ENCODE measurements around the gene CTTNBP2. TPM values are rescaled to one million over a fixed set of nuclear protein-coding genes. Genes with fewer than 3 reads are reported as not detected.

CTTNBP2 gene
- total and polyA plus RNA-seq, 2 of the 13 experiments (the other 11 are each of a cell fraction or from before 2014, with no cell fraction given): not detected

DNA sequence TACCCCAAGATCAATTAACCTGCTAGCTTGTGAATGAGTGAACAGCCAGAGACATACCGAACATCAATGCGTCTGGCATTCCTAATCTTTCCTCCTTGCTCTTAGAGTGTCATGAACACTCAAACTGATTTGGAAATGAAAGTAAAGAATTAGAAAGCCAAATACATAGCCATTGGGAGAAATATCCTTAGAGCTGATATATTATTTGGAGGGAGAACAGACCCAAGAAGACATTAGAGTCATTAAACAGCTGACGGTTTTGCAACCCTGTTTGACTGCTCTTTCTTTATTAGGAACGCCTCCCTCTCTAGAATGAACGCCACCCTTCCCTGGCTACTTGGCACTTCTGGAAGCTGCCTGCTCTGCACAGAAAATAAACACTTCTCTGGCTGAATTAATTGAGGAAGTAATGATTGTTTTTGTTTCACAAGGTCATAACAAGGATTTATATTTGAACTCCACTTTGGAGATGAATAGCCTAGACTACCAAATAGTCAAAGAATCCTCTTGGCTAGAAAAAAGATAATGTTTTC, 42.8 kb downstream of the CTTNBP2 start:
- TF ChIP-seq, protein P1, sequence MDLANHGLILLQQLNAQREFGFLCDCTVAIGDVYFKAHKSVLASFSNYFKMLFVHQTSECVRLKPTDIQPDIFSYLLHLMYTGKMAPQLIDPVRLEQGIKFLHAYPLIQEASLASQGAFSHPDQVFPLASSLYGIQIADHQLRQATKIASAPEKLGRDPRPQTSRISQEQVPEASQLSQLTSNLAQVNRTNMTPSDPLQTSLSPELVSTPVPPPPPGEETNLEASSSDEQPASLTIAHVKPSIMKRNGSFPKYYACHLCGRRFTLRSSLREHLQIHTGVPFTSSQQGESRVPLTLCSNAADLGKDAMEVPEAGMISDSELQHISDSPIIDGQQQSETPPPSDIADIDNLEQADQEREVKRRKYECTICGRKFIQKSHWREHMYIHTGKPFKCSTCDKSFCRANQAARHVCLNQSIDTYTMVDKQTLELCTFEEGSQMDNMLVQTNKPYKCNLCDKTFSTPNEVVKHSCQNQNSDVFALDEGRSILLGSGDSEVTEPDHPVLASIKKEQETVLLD (CRISPR knock-in tag; IDR thresholded peaks at IDR 0.05; ENCODE audit: low read depth): no peak
- no peak for TF ChIP-seq ZSCAN21 (CRISPR knock-in tag; IDR thresholded peaks at IDR 0.05; ENCODE audit: borderline replicate concordance)
- WGBS (ENCODE audit: low lambda C conversion rate): 19% methylated on average over 5 of the region's 5 CpGs
- H3K79me2 ChIP-seq (ENCODE audit: insufficient read depth, low read length): no peaks in the 10 kb centered on the region
- ATAC-seq (no peak), DNase-seq (ENCODE audit: low spot score) (no peak), FAIRE-seq (no peak)
- H3K4me1 ChIP-seq (ENCODE audit: insufficient read depth, low read length): no peaks in the 10 kb centered on the region
- no peak overlapping the region for H3K4me2 ChIP-seq (ENCODE audit: low read depth, low read length)
- no peaks in the 10 kb centered on the region for H4K20me1 ChIP-seq (ENCODE audit: insufficient read depth, low read length)
- in situ Hi-C loops (cut with HindIII; ENCODE audit: extremely low pct_ligation_motif_present, low pct_unique_long_range_greater_than_20kb) (no loop called here), intact Hi-C loops (cut with micrococcal nuclease; ENCODE audit: unreplicated experiment) (no loop called here)
- H3K36me3 ChIP-seq (replicated peaks in 1 of 2; ENCODE audit: control insufficient read depth in 1 of 2, insufficient read depth in 2 of 2, low read length in 2 of 2): no peaks in the 10 kb centered on the region
- no peaks in the 10 kb centered on the region for H3K9me3 ChIP-seq (ENCODE audit: low read length)
- no peak overlapping the region for H3K4me3 ChIP-seq (replicated peaks in 1 of 3; ENCODE audit: insufficient read depth in 1 of 3, low read depth in 2 of 3, low read length in 3 of 3)
- no peaks in the 10 kb centered on the region for H3K27me3 ChIP-seq (ENCODE audit: control insufficient read depth in 1 of 2, insufficient read depth in 2 of 2, low read length in 2 of 2)
- POLR2A ChIA-PET: no interaction called here
- BruUV-seq (replicated peaks): no TSS peak
- CTCF ChIA-PET (ENCODE audit: low intra/inter-chr PET ratio, low total read pairs): no interaction called here
- H3K27ac ChIP-seq (ENCODE audit: extremely low read length, insufficient read depth, low read length): no peak overlapping the region
- H3K9ac ChIP-seq (ENCODE audit: insufficient read depth, low read depth, low read length): no peak overlapping the region
- H2AFZ ChIP-seq (ENCODE audit: low read length): no peak overlapping the region

DNA sequence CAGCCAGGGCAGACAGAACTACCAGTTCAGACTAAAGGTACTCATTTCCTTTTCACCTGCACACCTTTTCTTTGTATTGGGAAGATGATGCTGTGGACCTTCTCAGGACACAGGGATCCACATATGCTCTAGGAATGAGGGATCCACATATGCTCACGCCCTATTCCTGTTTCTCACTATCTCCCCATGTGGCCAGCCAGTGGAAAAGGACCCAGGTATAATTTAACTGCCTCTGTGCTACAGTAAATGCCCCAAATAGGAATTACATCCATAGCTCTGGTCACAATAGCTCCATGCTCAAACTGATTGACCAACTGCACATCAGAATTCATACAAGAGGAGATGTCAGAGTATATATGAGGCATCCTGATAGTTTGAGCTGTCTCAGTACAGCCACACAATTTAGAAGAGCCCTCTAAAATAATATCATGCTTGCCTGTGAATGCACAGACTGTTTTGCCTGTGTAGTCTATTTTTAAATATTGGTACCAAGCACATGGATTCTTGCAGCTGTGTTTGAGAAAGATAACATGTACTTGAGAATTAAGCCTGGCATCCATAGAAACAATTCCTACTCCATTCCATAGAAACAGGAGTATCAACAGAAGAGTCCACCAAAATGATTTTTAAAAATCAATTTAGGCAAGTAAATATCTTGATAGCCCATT, 43.7 kb downstream of the CTTNBP2 start:
- no peak for TF ChIP-seq HMG20B (CRISPR knock-in tag; conservative IDR thresholded peaks at IDR 0.05)
- TF ChIP-seq ZNF572 (CRISPR knock-in tag; IDR thresholded peaks at IDR 0.05): no peak
- TF ChIP-seq HES4 (CRISPR knock-in tag; IDR thresholded peaks at IDR 0.05; ENCODE audit: borderline replicate concordance): no peak
- no peak for TF ChIP-seq POLR2AphosphoS5 (IDR thresholded peaks at IDR 0.05; ENCODE audit: low read depth, low read length)
- TF ChIP-seq KDM4B (CRISPR knock-in tag; IDR thresholded peaks at IDR 0.05): no peak
- TF ChIP-seq BRCA1 (CRISPR knock-in tag; IDR thresholded peaks at IDR 0.05): no peak
- TF ChIP-seq GABPA (IDR thresholded peaks at IDR 0.05; ENCODE audit: low read depth, low read length): no peak
- no peak for TF ChIP-seq GABPA (CRISPR knock-in tag; IDR thresholded peaks at IDR 0.05; ENCODE audit: low read depth)
- TF ChIP-seq ZNF841 (CRISPR knock-in tag; IDR thresholded peaks at IDR 0.05; ENCODE audit: borderline replicate concordance): no peak
- TF ChIP-seq, protein P2, sequence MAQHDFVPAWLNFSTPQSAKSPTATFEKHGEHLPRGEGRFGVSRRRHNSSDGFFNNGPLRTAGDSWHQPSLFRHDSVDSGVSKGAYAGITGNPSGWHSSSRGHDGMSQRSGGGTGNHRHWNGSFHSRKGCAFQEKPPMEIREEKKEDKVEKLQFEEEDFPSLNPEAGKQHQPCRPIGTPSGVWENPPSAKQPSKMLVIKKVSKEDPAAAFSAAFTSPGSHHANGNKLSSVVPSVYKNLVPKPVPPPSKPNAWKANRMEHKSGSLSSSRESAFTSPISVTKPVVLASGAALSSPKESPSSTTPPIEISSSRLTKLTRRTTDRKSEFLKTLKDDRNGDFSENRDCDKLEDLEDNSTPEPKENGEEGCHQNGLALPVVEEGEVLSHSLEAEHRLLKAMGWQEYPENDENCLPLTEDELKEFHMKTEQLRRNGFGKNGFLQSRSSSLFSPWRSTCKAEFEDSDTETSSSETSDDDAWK (CRISPR knock-in tag; IDR thresholded peaks at IDR 0.05): no peak
- H3K4me1 ChIP-seq (ENCODE audit: insufficient read depth, low read length): no peaks in the 10 kb centered on the region
- no peak overlapping the region for H3K27ac ChIP-seq (ENCODE audit: extremely low read length, insufficient read depth, low read length)
- FAIRE-seq: no peak
- no peak overlapping the region for H3K4me2 ChIP-seq (ENCODE audit: low read depth, low read length)
- ChIA-PET POLR2A (no interaction called here), CTCF (ENCODE audit: low intra/inter-chr PET ratio, low total read pairs) (no interaction called here)
- H2AFZ ChIP-seq (ENCODE audit: low read length): no peak overlapping the region
- no peaks in the 10 kb centered on the region for H4K20me1 ChIP-seq (ENCODE audit: insufficient read depth, low read length)
- no peak for ATAC-seq
- no TSS peak for BruUV-seq (replicated peaks)
- no peaks in the 10 kb centered on the region for H3K27me3 ChIP-seq (ENCODE audit: control insufficient read depth in 1 of 2, insufficient read depth in 2 of 2, low read length in 2 of 2)
- intact Hi-C loops (cut with micrococcal nuclease; ENCODE audit: unreplicated experiment) (no loop called here), in situ Hi-C loops (cut with HindIII; ENCODE audit: extremely low pct_ligation_motif_present, low pct_unique_long_range_greater_than_20kb) (no loop called here)
- H3K79me2 ChIP-seq (ENCODE audit: insufficient read depth, low read length): no peaks in the 10 kb centered on the region
- H3K36me3 ChIP-seq (replicated peaks in 1 of 2; ENCODE audit: control insufficient read depth in 1 of 2, insufficient read depth in 2 of 2, low read length in 2 of 2): no peaks in the 10 kb centered on the region
- DNase-seq (ENCODE audit: low spot score): no peak
- WGBS (ENCODE audit: low lambda C conversion rate): 0% methylated on average over 1 of the region's 1 CpG
- no peaks in the 10 kb centered on the region for H3K9me3 ChIP-seq (ENCODE audit: low read length)
- H3K4me3 ChIP-seq (replicated peaks in 1 of 3; ENCODE audit: insufficient read depth in 1 of 3, low read depth in 2 of 3, low read length in 3 of 3): no peak overlapping the region
- H3K9ac ChIP-seq (ENCODE audit: insufficient read depth, low read depth, low read length): no peak overlapping the region

Data from HepG2 (cell line).